ENCODE results near the gene PDIA5. TPM values are rescaled to one million over a fixed set of nuclear protein-coding genes. Genes with fewer than 3 reads are reported as not detected.

Gene PDIA5
- total and polyA plus RNA-seq, 7 donors, result 4.2 to 23.0 (median 13.9) TPM

DNA sequence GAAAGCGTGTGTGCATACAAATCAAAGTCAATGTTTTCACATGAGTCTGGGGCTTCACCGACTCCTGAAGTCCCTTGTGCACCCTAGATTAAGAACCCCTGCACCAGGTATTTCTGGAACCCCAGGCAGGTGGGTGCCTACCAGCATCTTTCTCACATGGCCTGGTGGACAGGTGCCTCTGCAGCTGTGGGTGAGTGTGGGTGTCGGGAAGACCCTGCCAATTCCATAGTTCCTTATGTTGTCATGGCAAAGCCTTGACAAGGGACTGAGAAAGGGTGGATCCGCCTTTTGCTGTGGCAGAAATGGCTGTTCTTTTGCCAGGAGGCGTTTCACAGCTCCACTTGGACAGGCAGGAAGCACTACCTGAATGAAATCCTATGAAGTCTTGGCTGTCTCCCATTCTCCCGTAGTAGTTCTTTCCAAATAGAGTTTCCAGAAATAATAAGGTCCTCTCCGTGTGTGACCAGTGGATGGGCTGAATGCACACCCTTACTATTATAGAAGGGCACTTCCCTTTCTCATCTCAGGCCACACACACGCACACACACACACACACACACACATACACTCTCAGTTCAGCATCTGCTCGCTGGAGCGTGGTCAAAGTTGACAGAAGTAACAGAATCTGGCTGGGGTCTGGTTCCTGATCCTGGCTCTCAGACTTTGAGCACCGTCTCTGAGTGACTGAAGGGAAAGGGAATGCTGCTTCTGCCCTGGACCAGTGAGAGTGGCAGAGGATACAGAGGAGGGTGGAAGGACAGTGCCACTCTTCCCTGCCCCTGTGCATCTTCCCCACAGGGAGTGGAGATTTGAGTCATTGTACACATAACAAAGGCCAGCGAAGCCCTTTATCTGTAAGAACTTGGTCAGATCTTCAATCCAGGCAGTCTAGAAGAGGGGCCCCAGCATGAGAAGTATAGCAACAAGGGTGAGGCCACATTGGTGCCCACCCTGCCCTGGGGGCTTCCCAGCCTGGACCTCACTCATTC is 38.7 kb downstream of the PDIA5 start:
- WGBS, 2 donors, result 80 to 85% methylated on average over 12 of the region's 12 CpGs
- TF ChIP-seq EP300 (IDR thresholded peaks at IDR 0.05), result no peak
- TF ChIP-seq, protein P1, sequence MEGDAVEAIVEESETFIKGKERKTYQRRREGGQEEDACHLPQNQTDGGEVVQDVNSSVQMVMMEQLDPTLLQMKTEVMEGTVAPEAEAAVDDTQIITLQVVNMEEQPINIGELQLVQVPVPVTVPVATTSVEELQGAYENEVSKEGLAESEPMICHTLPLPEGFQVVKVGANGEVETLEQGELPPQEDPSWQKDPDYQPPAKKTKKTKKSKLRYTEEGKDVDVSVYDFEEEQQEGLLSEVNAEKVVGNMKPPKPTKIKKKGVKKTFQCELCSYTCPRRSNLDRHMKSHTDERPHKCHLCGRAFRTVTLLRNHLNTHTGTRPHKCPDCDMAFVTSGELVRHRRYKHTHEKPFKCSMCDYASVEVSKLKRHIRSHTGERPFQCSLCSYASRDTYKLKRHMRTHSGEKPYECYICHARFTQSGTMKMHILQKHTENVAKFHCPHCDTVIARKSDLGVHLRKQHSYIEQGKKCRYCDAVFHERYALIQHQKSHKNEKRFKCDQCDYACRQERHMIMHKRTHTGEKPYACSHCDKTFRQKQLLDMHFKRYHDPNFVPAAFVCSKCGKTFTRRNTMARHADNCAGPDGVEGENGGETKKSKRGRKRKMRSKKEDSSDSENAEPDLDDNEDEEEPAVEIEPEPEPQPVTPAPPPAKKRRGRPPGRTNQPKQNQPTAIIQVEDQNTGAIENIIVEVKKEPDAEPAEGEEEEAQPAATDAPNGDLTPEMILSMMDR (IDR thresholded peaks at IDR 0.05), result no peak
- TF ChIP-seq POLR2A (IDR thresholded peaks at IDR 0.05), result no peak
- no peak for TF ChIP-seq POLR2AphosphoS5 (IDR thresholded peaks at IDR 0.05)
- no peak overlapping the region for H3K4me3 ChIP-seq
- H3K4me1 ChIP-seq, result peaks cover 0 to 9% (median 0%) of the 10 kb centered on the region in 4 donors
- H3K27ac ChIP-seq, result no peak overlapping the region
- DNase-seq, result no peak
- H3K27me3 ChIP-seq, result no peaks in the 10 kb centered on the region
- intact Hi-C loops (cut with DNase I), result no loop called here
- H3K9me3 ChIP-seq, result no peaks in the 10 kb centered on the region
- peaks cover 9 to 63% (median 22%) of the 10 kb centered on the region in 4 donors for H3K36me3 ChIP-seq

DNA sequence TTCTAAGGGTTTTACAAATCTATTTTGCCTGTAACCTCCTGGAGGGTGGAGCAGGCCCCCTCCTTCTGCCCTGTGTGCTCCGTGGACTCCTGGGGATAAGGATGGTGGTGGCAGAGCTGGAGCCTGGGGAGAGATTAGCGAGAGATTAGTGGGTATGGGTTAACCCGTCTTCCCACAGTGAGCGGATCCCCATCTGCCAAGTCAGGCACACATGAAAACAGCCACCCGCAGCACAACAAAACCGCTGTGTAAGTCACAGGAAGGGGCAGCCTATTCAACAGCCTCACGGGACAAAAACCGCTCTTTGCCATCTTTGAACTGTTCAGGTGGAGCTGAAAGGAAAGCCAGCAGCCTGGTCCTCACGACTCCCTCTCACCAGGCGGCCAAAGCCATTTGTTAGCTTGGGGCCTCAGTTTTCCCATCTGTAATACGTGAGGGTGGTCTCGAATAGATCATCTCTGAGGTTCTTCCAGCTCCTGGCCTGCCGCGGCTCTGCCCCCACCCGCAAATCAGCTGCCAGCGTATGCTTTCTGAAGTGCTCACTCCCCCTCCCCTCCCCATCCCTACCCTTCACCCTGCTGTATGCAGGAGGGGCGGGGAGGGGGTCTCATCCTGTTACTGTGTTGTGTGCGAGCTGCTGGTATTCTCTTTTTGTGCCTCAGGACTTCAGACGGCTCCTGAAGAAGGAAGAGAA is 43.6 kb downstream of the PDIA5 start:
- 82 to 94% methylated on average over 19 of the region's 19 CpGs for WGBS, 2 donors

DNA sequence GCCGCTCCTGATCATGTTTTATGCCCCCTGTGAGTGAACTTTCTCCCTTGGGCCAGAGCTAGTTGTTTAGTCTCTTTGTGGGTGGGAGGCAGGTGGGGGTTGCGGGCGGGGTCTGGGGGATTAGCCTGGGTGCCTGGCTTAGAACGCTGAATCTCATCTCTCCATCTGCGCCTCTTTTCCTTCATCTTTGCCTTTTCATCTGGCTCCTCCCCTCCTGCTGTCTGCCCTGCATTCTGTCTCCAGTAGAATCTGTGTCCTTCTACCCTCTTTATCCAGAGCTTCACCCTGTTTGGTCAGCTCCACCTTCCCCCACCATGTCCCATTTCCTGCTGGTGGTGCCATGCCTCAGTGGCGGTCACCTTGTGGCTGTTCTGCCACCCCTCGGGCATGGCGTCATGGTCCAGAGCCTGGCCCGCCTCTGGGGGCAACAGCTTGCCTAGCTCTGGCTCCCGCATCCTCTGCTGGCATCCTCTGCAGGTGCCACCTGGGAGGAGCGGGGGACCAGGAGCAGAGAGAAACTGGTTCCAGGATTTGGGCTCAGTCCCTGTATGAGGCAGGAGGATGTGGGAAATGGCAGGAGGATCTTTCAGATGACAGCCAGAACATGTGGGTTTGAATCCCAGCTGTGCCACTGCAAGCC is 44.3 kb downstream of the PDIA5 start:
- H3K4me3 ChIP-seq, result no peak overlapping the region
- H3K27ac ChIP-seq, result no peak overlapping the region
- WGBS, 2 donors, result 74 to 96% methylated on average over 11 of the region's 11 CpGs
- no peaks in the 10 kb centered on the region for H3K27me3 ChIP-seq
- no peaks in the 10 kb centered on the region for H3K9me3 ChIP-seq
- intact Hi-C loops (cut with DNase I), result no loop called here
- no peak for DNase-seq
- no peaks in the 10 kb centered on the region for H3K4me1 ChIP-seq
- peaks cover 7 to 73% (median 20%) of the 10 kb centered on the region in 4 donors for H3K36me3 ChIP-seq
- no peak for TF ChIP-seq POLR2A (IDR thresholded peaks at IDR 0.05)
- TF ChIP-seq, protein P1 (IDR thresholded peaks at IDR 0.05), result no peak

More for the DNA sequence above, 43.6 kb downstream of the PDIA5 start:
- DNase-seq, result no peak
- H3K4me1 ChIP-seq, result no peaks in the 10 kb centered on the region
- no peaks in the 10 kb centered on the region for H3K27me3 ChIP-seq
- H3K4me3 ChIP-seq, result no peak overlapping the region
- peaks cover 7 to 68% (median 18%) of the 10 kb centered on the region in 4 donors for H3K36me3 ChIP-seq
- H3K9me3 ChIP-seq, result no peaks in the 10 kb centered on the region
- intact Hi-C loops (cut with DNase I), result no loop called here
- TF ChIP-seq POLR2AphosphoS5 (IDR thresholded peaks at IDR 0.05) (no peak), EP300 (IDR thresholded peaks at IDR 0.05) (no peak), POLR2A (IDR thresholded peaks at IDR 0.05) (no peak)
- TF ChIP-seq, protein P1 (IDR thresholded peaks at IDR 0.05), result no peak
- no peak overlapping the region for H3K27ac ChIP-seq

DNA sequence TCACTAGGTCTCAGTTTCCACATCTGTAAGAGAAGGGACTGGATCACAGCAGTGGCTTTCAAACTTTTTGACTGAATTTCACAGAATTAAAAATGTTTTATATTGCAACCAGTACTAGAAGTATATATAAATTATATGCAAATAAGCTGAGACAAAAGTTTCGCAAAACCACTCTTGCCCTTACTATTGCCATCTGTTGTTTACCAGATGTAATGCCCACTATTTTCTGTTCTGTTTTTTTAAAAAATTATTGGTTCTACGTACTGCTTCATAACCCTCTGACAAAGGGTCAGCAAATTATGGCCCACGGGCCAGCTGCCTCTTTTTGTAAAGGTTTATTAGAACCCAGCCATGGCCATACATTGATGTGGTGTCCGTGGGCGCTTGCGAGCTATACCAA is 44.8 kb downstream of the PDIA5 start:
- H3K36me3 ChIP-seq, result peaks cover 7 to 73% (median 23%) of the 10 kb centered on the region in 4 donors
- no peaks in the 10 kb centered on the region for H3K27me3 ChIP-seq
- no peaks in the 10 kb centered on the region for H3K4me1 ChIP-seq
- TF ChIP-seq, protein P1 (IDR thresholded peaks at IDR 0.05), result no peak
- TF ChIP-seq POLR2AphosphoS5 (IDR thresholded peaks at IDR 0.05) (no peak), EP300 (IDR thresholded peaks at IDR 0.05) (no peak), POLR2A (IDR thresholded peaks at IDR 0.05) (no peak)
- H3K27ac ChIP-seq, result no peak overlapping the region
- WGBS, 2 donors, result 86 to 94% methylated on average over 6 of the region's 6 CpGs
- intact Hi-C loops (cut with DNase I), result no loop called here
- H3K9me3 ChIP-seq, result no peaks in the 10 kb centered on the region
- no peak overlapping the region for H3K4me3 ChIP-seq
- DNase-seq, result no peak

Measured in sigmoid colon (tissue), 7 donors.